PC-3 (cell line): Measurements from ENCODE around the gene TRMU.

Source experiments
- CTCF ChIP-seq: fragments of 300-600 bp; sonication (generic); conservative IDR thresholded peaks from 2 replicates; pipeline ENCODE4 v1.5.1; 2017; ENCODE audit warnings: antibody characterized with exemption, low read depth, mild to moderate bottlenecking, low read length
- EZH2 ChIP-seq: fragments of 300-600 bp; sonication (generic); IDR thresholded peaks from one replicate; pipeline ENCODE4 v1.6.1; 2017; ENCODE audit warnings: antibody characterized with exemption, mild to moderate bottlenecking, low read length; ENCODE audit not compliant: unreplicated experiment
- EZH2phosphoT487 ChIP-seq: fragments of 300-600 bp; sonication (generic); IDR thresholded peaks from 2 replicates; pipeline ENCODE4 v1.6.1; 2018; ENCODE audit warnings: mild to moderate bottlenecking, antibody characterized with exemption, low read length, borderline replicate concordance

DNA sequence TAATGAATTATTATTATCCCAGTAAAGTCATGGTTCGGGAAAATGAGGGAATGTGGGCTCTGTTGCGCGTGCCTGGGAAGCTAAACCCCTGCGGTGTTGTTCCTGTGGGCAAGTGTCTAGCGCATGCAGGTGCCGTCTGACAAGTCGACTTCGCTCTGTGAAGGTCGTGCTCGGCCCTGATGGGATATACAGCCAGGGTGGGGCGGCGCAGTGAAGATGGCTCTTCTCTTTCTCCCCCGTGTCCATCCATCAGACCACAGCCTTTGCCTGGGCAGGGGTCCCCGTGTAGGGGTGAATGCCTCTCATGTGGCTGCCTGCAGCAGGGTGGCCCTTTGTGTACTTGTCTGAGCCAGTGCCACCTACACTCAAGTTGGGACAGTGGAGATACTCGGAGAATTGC lies 12.8 kb upstream of the TRMU start:
- TF ChIP-seq CTCF (no peak), EZH2 (no peak), EZH2phosphoT487 (no peak)
